C4-2B (cell line): ENCODE measurements around the gene HMGB1.

ENCODE experiments used
- ZFX ChIP-seq: fragments of 450-650 bp; IDR thresholded peaks from 2 replicates; pipeline ENCODE4 v1.6.1; 2017
- TF ChIP-seq, protein P1 (sequence below): fragments of 450-650 bp; conservative IDR thresholded peaks from 2 replicates; pipeline ENCODE4 v1.5.1; 2017; ENCODE audit warnings: mild to moderate bottlenecking

DNA sequence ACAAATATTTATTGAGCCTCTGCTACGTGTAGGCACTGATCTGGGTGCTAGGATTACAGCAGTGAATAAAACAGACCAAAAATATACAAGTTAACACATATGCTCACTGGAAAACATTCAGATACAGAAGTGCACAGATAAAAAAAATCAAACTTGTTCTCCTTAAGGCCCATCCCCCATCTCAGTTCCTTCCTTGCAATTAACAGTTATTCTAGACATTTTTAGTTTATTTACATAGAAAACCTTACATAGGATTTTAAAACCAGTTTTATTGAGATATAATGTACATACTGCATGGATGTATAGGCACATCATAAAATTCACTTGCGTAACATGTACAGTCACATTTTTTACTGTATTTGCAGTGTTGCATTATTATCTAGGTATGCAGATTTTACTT lies 36.5 kb upstream of the HMGB1 start:
- TF ChIP-seq, protein P1, sequence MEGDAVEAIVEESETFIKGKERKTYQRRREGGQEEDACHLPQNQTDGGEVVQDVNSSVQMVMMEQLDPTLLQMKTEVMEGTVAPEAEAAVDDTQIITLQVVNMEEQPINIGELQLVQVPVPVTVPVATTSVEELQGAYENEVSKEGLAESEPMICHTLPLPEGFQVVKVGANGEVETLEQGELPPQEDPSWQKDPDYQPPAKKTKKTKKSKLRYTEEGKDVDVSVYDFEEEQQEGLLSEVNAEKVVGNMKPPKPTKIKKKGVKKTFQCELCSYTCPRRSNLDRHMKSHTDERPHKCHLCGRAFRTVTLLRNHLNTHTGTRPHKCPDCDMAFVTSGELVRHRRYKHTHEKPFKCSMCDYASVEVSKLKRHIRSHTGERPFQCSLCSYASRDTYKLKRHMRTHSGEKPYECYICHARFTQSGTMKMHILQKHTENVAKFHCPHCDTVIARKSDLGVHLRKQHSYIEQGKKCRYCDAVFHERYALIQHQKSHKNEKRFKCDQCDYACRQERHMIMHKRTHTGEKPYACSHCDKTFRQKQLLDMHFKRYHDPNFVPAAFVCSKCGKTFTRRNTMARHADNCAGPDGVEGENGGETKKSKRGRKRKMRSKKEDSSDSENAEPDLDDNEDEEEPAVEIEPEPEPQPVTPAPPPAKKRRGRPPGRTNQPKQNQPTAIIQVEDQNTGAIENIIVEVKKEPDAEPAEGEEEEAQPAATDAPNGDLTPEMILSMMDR = no peak
- no peak for TF ChIP-seq ZFX
